GM12872 (cell line): Measurements from ENCODE around the gene ARHGAP9.

Experiments
- CTCF ChIP-seq: IDR thresholded peaks from 3 replicates; pipeline ENCODE4 v1.5.1; 2011; ENCODE audit warnings: low read depth, mild to moderate bottlenecking, low read length, moderate library complexity; ENCODE audit not compliant: insufficient read depth

ARHGAP9 gene

GRCh38 chr12:57479376-57480115, at the start of gene ARHGAP9:
TSS of gene ARHGAP9 (minus strand) at chr12:57479866. CDS start at chr12:57479406, 460 bp downstream.
- TF ChIP-seq CTCF: no peak

GRCh38 chr12:57528831-57529555, 49.3 kb upstream of the ARHGAP9 start:
- no peak for TF ChIP-seq CTCF

GRCh38 chr12:57528176-57528575, 48.5 kb upstream of the ARHGAP9 start:
- no peak for TF ChIP-seq CTCF

GRCh38 chr12:57527184-57527583, 47.5 kb upstream of the ARHGAP9 start:
- no peak for TF ChIP-seq CTCF

- TF ChIP-seq CTCF: no peak
These were observed 46.9 kb upstream of the ARHGAP9 start for GRCh38 chr12:57526477-57527126.

- no peak for TF ChIP-seq CTCF
These were observed 46.1 kb upstream of the ARHGAP9 start for GRCh38 chr12:57525615-57526383.
